Lower leg skin (tissue), 4 donors: ENCODE data around the gene GCLC. TPM values are rescaled to one million over a fixed set of nuclear protein-coding genes. Genes with fewer than 3 reads are reported as not detected.

Source experiments
- DNase-seq, 2 donors: peaks; one replicate each; pipeline ENCODE4 v3.0.0-alpha.2; 2019; ENCODE audit warnings: low spot score in 2 of 2
- H3K4me3 ChIP-seq: fragments of 200-600 bp; sonication (generic); 2 replicates; pipeline ENCODE4 v1.5.1; 2017; ENCODE audit warnings: mild to moderate bottlenecking, low read depth; ENCODE audit not compliant: poor library complexity, severe bottlenecking
- CTCF ChIP-seq, 3 donors: fragments of 450-650 bp; IDR thresholded peaks; one replicate each; pipeline ENCODE4 v1.5.1; 2016; ENCODE audit warnings: antibody characterized with exemption in 3 of 3, mild to moderate bottlenecking in 3 of 3, moderate library complexity in 2 of 3
- POLR2A ChIP-seq, 2 donors: fragments of 450-650 bp; IDR thresholded peaks; one replicate each; pipeline ENCODE4 v1.6.1; 2016 to 2017; ENCODE audit warnings: antibody characterized with exemption in 2 of 2, mild to moderate bottlenecking in 1 of 2, moderate library complexity in 1 of 2
- WGBS, 2 donors: methylation state at CpG; one replicate each; pipeline ENCODE4 v1.1.5; 2018; 5-methylcytosine and 5-hydroxymethylcytosine counted together
- intact Hi-C: fragments of 100-400 bp; cut with DNase I; formaldehyde crosslinking; loops from one replicate; pipeline ENCODE4 v1.15.0; 2023; ENCODE audit warnings: low total_unique reads
- total RNA-seq, 4 donors: library from RNA; depleted of rRNA; stranded (reverse); fragments of >200 nt; gene quantifications; one replicate each; pipeline ENCODE4 v1.1.0, GENCODE V29; 2016

Gene GCLC
- total RNA-seq, 4 donors from 2014 or later = 29.2 to 34.1 (median 30.2) TPM

DNA sequence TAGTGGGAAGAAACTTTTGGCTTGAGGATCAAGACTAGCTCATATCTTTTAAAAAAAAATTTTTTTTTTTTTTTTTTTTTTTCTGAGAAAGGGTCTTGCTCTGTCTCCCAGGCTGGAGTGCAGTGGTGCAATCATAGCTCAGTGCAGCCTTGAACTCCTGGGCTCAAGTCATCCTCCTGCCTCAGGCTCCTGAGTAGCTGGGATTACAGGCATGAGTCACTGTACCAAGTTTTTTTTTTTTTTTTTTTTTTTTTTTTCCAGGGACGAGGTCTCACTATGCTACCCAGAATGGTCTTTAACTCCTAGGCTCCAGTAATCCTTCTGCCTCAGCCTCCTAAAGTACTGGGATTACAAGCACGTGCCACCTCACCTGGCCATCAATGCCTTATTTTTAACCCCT is 27.9 kb downstream of the GCLC start:
- DNase-seq = no peak
- intact Hi-C loops = no loop called here
- TF ChIP-seq POLR2A (IDR thresholded peaks at IDR 0.05) (no peak), CTCF (IDR thresholded peaks at IDR 0.05) (no peak)
- WGBS, 2 donors = 38 to 72% methylated on average over 2 of the region's 2 CpGs
- no peak overlapping the region for H3K4me3 ChIP-seq

GRCh38 chr6:53514677-53515076 is 30.2 kb downstream of the GCLC start:
- TF ChIP-seq CTCF (IDR thresholded peaks at IDR 0.05) (no peak), POLR2A (IDR thresholded peaks at IDR 0.05) (no peak)
- 95 to 97% methylated on average over 3 of the region's 3 CpGs for WGBS, 2 donors
- no peak overlapping the region for H3K4me3 ChIP-seq
- intact Hi-C loops = no loop called here
- no peak for DNase-seq

DNA sequence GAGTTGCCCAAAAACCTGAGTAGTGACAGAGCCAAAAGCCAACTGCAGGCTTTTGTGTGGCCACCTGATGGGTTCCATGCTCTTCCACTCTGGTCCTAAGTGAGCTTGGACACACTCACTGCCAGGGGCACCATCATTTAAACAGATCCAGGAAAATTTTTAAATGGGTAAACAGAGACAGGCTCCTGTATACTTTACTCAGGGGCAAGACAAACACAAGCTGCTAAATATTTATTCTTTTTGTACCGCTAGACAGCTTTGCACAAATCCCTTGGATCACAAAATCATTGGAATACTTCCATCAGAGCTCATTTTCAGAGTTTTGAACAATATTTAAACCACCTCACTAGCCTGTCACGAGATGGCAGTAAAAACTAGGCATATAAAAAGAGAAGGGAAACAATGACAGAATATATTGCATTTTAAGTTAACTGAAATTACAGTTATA is 31.4 kb downstream of the GCLC start:
- 86 to 92% methylated on average over 2 of the region's 2 CpGs for WGBS, 2 donors
- no peak for DNase-seq
- intact Hi-C loops = no loop called here
- H3K4me3 ChIP-seq = no peak overlapping the region
- TF ChIP-seq POLR2A (IDR thresholded peaks at IDR 0.05) = no peak
- no peak for TF ChIP-seq CTCF (IDR thresholded peaks at IDR 0.05)

DNA sequence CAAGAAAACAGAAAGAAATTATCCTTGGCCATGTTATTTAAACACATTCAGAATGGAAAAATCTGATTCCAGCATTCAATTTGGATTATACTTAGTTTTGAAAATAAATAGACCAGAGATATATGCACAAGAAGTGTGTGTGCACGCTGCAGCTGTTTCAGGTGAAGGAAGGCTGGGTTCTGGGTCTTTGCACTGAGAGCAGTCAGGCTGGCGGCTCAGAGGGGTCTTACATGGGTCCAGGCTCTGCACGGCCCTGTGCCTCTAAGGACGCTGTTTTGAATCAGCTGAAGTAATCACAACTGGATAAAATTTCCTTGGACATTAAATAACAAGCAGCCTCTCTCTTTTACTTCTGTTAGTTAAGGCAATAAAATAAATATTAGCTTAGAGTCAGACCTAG is 31.8 kb downstream of the GCLC start:
- TF ChIP-seq POLR2A (IDR thresholded peaks at IDR 0.05) = no peak
- TF ChIP-seq CTCF (IDR thresholded peaks at IDR 0.05) = no peak
- WGBS, 2 donors = 86 to 92% methylated on average over 4 of the region's 4 CpGs
- no peak overlapping the region for H3K4me3 ChIP-seq
- no peak for DNase-seq
- intact Hi-C loops = no loop called here

- DNase-seq = no peak
- TF ChIP-seq CTCF (IDR thresholded peaks at IDR 0.05) (no peak), POLR2A (IDR thresholded peaks at IDR 0.05) (no peak)
- H3K4me3 ChIP-seq = no peak overlapping the region
- WGBS, 2 donors = 67 to 96% methylated on average over 4 of the region's 4 CpGs
- intact Hi-C loops = no loop called here
Observed at GRCh38 chr6:53512626-53513025, 32.3 kb downstream of the GCLC start.

GRCh38 chr6:53510746-53511145 is 34.2 kb downstream of the GCLC start:
- no peak for DNase-seq
- intact Hi-C loops = no loop called here
- 98% methylated on average over 3 of the region's 3 CpGs for WGBS, 2 donors
- TF ChIP-seq CTCF (IDR thresholded peaks at IDR 0.05) (no peak), POLR2A (IDR thresholded peaks at IDR 0.05) (no peak)
- H3K4me3 ChIP-seq = no peak overlapping the region
